Forelimb muscle (tissue), 1 donor: ENCODE data around the gene MUC5AC. TPM values are rescaled to one million over a fixed set of nuclear protein-coding genes. Genes with fewer than 3 reads are reported as not detected.
"Not testable (repeated sequence)": the region's sequence is repeated elsewhere in the genome, so short reads cannot be mapped to it uniquely, and the experiment has no call there.

ENCODE experiments used
- DNase-seq: peaks from one replicate; pipeline ENCODE4 v3.0.0-alpha.2; 2013; ENCODE audit warnings: low read depth
- polyA plus RNA-seq: library from polyadenylated mRNA; unstranded; fragments of 120-200 nt; gene quantifications from one replicate; pipeline ENCODE4 v1.2.1, GENCODE V29; 2013; ENCODE audit not compliant: insufficient read length

Gene MUC5AC
- polyA plus RNA-seq, 1 donor = not detected

DNA sequence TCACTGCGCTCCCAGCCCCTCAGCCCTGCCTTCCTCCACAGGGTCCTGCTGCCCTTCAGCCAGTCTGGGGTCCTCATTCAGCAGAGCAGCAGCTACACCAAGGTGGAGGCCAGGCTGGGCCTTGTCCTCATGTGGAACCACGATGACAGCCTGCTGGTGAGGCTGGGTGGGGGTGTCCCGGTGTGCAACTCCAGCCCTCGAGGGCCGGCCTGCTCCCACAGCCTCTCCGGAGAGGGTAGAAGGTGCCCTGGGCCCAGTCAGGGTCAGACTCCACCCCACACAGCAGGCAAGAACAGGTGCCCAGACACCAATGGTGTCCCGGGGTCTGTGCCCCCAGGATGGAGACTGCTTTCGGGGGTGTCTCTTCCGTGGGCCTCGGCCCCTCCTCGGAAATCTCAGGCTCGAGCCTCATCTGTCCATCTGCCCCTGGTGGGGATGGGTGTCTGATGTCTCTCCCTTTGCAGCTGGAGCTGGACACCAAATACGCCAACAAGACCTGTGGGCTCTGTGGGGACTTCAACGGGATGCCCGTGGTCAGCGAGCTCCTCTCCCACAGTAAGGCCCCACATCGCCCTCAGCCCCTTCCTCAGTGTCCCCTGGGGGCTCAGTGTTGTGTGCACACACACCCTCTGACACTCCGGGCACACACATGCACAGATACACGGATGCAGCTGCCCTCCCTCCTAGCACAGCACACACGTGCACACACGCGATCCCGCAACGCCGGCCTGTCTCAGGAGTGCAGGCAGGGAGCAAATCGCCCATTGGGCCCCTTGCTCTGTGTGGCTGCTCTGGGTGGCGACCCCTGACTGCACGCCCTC is 4.9 kb downstream of the MUC5AC start:
- no peak for DNase-seq

DNA sequence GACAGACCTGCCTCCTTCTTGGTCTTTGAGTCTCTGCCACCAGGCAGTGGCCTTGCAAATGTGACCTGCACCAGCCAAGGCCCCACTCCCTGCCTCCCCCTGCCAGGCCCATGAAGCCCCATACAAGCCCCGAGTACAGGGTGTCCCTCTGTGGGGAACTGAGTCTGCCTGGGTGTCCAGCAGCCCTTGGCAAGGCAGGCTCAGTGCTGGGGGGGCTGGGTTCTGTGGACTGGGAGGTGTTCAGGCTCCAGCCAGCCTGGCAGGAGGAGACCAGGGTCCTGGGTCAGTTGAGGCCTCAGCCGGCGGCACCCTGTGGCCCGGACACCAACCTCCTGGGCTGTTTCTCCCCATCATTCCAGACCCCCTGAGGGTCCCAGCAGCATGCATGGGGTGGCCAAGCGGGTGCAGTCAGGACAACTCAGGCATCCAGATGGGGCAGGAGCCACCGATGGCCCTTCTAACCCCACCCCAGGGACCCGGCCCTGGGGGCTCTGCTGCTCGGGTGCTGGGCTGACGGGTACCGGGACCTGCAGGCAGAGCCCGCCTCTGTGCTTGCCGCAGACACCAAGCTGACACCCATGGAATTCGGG is 5.7 kb downstream of the MUC5AC start:
- DNase-seq = no peak

DNA sequence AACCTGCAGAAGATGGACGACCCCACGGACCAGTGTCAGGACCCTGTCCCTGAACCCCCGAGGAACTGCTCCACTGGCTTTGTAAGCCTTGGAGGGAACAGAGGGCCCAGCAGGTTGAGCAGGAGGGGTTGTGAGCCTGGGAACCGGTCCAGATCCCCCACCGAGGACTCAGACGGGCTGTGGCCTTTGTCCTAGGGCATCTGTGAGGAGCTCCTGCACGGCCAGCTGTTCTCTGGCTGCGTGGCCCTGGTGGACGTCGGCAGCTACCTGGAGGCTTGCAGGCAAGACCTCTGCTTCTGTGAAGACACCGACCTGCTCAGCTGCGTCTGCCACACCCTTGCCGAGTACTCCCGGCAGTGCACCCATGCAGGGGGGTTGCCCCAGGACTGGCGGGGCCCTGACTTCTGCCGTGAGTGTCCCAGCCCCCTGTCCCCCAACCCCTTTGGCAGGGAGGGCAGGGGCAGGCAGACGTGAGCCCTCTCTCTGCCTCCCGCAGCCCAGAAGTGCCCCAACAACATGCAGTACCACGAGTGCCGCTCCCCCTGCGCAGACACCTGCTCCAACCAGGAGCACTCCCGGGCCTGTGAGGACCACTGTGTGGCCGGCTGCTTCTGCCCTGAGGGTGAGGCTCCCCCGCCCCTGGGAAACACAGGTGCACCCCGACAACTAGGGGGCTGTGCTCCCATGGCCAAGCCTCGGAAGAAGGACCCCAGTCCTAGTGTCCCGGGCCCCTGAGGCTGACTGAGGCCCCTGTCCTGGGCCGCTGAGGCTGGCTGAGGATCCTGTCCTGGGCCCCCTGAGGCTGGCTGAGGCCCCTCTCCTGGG is 6.4 kb downstream of the MUC5AC start:
- no peak for DNase-seq

GRCh38 chr11:1164779-1165255 is 7.1 kb downstream of the MUC5AC start:
- DNase-seq = not testable (repeated sequence)

DNA sequence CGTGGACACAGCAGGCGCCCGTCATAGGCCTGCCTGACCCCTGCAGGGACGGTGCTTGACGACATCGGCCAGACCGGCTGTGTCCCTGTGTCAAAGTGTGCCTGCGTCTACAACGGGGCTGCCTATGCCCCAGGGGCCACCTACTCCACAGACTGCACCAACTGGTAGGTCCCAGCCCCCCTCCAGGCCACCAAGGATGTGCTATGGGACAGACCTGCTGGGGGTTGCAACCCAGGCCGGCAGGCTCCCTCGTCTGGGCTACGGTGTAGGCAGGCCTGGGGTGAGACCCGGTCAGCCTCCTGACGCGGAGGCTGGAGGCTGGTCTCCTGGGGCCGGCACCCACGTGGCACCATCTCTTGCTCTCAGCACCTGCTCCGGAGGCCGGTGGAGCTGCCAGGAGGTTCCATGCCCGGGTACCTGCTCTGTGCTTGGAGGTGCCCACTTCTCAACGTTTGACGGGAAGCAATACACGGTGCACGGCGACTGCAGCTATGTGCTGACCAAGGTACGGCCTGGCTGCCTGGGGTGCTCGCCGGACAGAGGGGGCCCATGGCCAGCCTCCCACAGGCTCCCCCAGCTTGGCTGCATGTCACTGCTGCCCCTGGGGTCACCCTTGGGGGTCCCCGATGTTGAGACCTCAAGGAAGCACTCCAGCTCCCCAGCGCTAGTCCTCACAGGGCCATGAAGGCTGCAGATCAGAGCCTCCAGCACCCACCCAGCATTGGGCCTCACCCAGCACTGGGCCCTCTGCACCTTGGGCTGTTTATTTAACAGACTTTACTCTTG is 7.7 kb downstream of the MUC5AC start:
- no peak for DNase-seq

GRCh38 chr11:1167256-1167655 is 9.5 kb downstream of the MUC5AC start:
- DNase-seq = no peak

DNA sequence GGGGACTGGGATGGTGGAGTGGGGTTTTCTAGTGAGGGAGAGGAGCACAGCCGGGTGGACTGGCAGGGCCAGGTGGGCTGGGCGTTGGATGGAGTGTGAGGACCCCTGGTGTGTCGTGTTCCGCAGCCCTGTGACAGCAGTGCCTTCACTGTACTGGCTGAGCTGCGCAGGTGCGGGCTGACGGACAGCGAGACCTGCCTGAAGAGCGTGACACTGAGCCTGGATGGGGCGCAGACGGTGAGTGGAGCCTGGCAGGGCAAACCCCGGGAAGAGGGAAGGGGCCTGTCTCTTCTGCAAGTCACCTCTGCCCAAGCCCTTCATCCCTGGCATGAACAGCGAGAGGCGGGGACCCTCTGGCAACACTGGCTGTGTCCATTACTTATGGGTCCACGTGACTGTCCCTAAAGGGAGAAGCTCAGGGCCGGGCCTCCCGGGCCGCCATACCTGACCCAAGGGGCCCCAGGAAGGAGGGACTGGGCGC is 10.0 kb downstream of the MUC5AC start:
- DNase-seq = no peak

DNA sequence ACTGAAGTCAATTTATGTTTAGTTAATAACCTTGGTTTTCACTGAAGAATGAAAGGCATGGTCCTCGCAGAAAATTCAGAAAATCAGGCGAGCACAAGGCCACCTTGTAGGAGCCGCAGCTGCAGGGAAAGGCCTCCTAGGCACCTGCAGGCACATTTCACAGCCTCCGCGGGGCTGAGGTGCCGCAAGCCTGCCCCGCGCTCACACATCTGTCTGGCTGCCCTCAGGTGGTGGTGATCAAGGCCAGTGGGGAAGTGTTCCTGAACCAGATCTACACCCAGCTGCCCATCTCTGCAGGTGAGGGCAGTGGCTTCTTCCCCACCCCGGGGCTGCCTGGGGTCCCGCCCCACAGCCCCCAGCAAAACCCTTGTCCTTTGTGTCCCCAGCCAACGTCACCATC is 10.5 kb downstream of the MUC5AC start:
- DNase-seq = no peak

DNA sequence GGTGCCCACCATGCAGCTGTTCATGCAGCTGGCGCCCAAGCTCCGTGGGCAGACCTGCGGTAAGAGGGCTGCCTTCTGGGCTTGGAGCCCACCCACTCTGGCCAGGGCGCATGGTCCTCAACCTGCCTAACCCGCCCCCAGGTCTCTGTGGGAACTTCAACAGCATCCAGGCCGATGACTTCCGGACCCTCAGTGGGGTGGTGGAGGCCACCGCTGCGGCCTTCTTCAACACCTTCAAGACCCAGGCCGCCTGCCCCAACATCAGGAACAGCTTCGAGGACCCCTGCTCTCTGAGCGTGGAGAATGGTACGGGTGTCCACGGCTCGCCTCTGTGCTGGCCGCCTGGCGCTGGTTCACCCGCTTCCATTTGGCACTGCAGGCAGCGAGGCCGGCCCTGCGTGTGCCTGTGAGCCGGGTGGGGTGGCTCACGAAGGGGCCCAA is 11.0 kb downstream of the MUC5AC start:
- no peak for DNase-seq

- no peak for DNase-seq
Observed at GRCh38 chr11:1171223-1171984, 13.7 kb downstream of the MUC5AC start.

DNA sequence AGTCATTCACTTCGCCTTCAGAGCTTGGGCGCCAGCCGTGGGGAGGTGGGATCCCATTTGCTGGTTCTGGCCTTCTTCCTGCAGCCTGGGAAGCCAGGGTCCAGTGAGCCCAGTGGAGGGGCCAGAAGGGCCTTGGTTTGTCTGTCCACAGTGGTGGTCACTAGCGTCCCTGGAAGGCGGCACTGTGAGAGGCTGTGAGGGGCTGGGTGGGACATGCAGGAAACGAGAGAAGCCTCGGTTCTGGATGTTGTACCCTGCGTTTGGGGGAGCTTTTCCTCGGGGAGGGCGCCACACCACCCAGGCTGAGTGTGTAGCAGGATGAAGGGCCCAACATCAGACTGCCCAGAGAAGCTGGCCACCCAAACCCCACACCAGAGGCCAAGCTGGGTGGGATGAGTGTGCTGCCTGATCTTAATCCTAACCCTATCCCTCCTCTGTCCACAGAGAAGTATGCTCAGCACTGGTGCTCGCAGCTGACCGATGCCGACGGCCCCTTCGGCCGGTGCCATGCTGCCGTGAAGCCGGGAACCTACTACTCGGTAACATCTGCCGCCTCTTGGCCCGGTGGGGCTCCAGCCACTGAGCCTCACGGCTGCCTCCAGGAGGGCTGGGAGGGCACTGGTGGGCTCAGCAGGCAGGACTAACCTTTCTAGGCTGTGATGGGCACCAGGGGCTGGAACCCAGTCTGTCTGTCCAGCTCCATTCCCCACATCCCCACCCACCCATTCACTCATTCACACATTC is 14.4 kb downstream of the MUC5AC start:
- no peak for DNase-seq

DNA sequence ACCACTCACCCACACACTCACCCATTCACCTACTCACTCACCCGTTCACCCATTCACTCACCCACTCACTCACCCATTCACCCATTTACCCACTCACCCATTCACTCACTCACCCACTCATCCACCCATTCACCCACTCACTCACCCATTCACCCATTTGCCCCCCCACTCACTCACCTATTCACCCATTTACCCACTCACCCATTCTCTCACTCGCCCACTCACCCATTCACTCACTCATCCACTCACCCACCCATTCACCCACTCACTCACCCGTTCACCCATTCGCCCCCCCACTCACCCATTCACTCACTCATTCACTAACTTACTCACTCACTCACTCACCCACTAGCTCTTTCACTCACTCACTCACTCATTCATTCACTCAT is 15.0 kb downstream of the MUC5AC start:
- no peak for DNase-seq

GRCh38 chr11:1173396-1173795 is 15.6 kb downstream of the MUC5AC start:
- not testable (repeated sequence) for DNase-seq

DNA sequence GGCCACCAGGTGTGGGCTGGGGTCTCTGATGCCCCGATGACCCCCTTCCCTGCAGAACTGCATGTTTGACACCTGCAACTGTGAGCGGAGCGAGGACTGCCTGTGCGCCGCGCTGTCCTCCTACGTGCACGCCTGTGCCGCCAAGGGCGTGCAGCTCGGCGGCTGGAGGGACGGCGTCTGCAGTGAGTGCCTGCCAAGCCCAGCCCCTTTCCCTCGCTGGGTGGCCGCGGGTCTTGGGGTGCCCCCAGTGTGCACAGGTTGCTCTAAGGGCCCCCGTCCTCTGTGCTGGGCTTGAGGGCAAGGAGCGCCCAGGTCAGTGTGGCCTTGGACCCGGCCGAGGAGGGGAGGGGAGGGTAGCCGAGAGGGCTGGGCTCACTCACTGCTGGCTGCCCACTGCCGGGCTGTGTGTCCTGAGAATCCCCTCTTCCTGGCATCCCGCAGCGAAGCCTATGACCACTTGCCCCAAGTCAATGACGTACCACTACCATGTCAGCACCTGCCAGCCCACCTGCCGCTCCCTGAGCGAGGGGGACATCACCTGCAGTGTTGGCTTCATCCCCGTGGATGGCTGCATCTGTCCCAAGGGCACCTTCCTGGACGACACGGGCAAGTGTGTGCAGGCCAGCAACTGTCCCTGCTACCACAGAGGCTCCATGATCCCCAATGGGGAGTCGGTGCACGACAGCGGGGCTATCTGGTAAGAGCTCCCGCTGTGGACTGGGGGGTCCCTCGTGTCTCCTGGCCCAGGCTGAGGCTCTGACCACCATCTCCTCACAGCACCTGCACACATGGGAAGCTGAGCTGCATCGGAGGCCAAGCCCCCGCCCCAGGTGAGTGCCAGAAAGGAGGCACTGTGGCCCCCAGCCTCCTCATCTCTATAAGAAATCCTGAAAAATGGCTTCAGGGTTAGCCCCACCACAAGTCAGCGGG is 17.0 kb downstream of the MUC5AC start:
- no peak for DNase-seq

DNA sequence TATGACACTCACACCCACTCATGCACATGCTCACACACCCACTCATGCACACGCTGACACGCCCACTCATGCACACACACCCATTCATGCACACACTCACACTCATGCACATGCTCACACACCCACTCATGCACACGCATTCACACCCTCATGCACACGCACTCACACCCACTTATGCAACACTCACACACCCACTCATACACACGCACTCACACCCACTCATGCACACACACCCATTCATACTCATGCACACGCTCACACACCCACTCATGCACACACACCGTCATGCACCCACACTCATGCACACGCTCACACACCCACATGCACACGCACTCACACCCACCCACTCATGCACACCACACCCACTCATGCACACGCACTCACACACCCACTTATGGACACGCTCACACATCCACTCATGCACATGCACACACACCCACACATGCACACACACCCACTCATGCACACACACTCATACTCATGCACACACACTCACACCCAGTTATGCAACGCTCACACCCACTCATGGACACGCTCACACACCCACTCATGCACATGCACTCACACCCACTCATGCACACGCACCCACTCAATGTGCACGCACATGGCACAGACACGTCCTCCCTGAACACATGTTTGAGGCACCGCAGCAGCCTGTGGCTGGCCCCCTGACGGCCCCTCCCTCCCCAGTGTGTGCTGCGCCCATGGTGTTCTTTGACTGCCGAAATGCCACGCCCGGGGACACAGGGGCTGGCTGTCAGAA is 17.9 kb downstream of the MUC5AC start:
- DNase-seq = no peak

- no peak for DNase-seq
Observed at GRCh38 chr11:1176224-1177019, 18.7 kb downstream of the MUC5AC start.
